ENCODE results near the gene PGLYRP2.

PGLYRP2 gene

GRCh38 chr19:15445807-15446376, 33.4 kb downstream of the PGLYRP2 start:
- H3K4me3 ChIP-seq (ENCODE audit: low read depth, low read length): no peak overlapping the region
- H3K9me3 ChIP-seq (ENCODE audit: control insufficient read depth, insufficient read depth, low read depth, low read length): no peaks in the 10 kb centered on the region
- H3K27ac ChIP-seq (ENCODE audit: extremely low read depth, low read depth, low read length): no peak overlapping the region
- no peak for TF ChIP-seq ZNF302 (tag by site-specific recombination; IDR thresholded peaks at IDR 0.05; ENCODE audit: low read depth)
- no peak for TF ChIP-seq PATZ1 (tag by site-specific recombination; IDR thresholded peaks at IDR 0.05)
- no peak for TF ChIP-seq ZNF2 (tag by site-specific recombination; IDR thresholded peaks at IDR 0.05)
- no peak for TF ChIP-seq MZF1 (tag by site-specific recombination; IDR thresholded peaks at IDR 0.05; ENCODE audit: borderline replicate concordance)
- no peak for TF ChIP-seq ZNF600 (tag by site-specific recombination; IDR thresholded peaks at IDR 0.05)
- no peak for TF ChIP-seq ZNF146 (tag by site-specific recombination; IDR thresholded peaks at IDR 0.05)
- no peak for TF ChIP-seq ZNF140 (tag by site-specific recombination; IDR thresholded peaks at IDR 0.05)
- TF ChIP-seq ZNF350 (tag by site-specific recombination; IDR thresholded peaks at IDR 0.05): no peak
- TF ChIP-seq ZFP69B (tag by site-specific recombination; IDR thresholded peaks at IDR 0.05): no peak
- TF ChIP-seq, protein P1, sequence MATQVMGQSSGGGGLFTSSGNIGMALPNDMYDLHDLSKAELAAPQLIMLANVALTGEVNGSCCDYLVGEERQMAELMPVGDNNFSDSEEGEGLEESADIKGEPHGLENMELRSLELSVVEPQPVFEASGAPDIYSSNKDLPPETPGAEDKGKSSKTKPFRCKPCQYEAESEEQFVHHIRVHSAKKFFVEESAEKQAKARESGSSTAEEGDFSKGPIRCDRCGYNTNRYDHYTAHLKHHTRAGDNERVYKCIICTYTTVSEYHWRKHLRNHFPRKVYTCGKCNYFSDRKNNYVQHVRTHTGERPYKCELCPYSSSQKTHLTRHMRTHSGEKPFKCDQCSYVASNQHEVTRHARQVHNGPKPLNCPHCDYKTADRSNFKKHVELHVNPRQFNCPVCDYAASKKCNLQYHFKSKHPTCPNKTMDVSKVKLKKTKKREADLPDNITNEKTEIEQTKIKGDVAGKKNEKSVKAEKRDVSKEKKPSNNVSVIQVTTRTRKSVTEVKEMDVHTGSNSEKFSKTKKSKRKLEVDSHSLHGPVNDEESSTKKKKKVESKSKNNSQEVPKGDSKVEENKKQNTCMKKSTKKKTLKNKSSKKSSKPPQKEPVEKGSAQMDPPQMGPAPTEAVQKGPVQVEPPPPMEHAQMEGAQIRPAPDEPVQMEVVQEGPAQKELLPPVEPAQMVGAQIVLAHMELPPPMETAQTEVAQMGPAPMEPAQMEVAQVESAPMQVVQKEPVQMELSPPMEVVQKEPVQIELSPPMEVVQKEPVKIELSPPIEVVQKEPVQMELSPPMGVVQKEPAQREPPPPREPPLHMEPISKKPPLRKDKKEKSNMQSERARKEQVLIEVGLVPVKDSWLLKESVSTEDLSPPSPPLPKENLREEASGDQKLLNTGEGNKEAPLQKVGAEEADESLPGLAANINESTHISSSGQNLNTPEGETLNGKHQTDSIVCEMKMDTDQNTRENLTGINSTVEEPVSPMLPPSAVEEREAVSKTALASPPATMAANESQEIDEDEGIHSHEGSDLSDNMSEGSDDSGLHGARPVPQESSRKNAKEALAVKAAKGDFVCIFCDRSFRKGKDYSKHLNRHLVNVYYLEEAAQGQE (tag by site-specific recombination; IDR thresholded peaks at IDR 0.05): no peak
- peaks cover 2% of the 10 kb centered on the region; the same call in 1 of the 2 replicates for H3K4me1 ChIP-seq (ENCODE audit: control insufficient read depth, insufficient read depth, low read length)
- ChIA-PET POLR2A (no interaction called here), CTCF (interaction anchor here (0.6 kb wide), 1 partner anchor 131 kb away, joined by 3 read pairs; no protein-coding TSS in a partner anchor)
- peaks cover 0 to 8% of the 10 kb centered on the region in 2 experiments; a peak in 1 of 3 replicates for H3K36me3 ChIP-seq (ENCODE audit: control insufficient read depth in 2 of 2, insufficient read depth in 1 of 2, low read length in 2 of 2)

DNA sequence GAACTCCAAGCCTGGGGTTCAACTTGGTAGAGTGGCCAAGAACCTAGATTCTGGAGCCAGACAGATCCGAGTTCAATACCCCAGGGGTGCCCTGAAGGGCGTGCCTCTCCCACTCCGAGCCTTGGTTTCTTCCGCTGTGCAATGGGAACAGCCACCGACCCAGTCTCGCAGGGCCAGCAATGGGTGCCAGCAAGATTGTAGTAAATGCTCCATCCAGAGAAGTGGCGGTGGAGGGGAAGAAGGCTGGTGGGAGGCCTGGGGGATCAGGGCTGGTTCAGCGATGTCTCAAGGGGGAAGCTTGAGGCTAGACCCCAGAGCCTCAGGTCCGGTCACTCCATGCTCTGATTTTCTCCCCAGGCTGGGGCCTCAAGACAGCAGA, 34.1 kb downstream of the PGLYRP2 start:
- Histone ChIP-seq H3K36me3 (ENCODE audit: control insufficient read depth in 2 of 2, insufficient read depth in 1 of 2, low read length in 2 of 2) (peaks cover 0 to 8% of the 10 kb centered on the region in 2 experiments; a peak in 1 of 3 replicates), H3K27ac (ENCODE audit: extremely low read depth, low read depth, low read length) (no peak overlapping the region), H3K4me1 (ENCODE audit: control insufficient read depth, insufficient read depth, low read length) (peaks cover 2% of the 10 kb centered on the region; the same call in 1 of the 2 replicates), H3K4me3 (ENCODE audit: low read depth, low read length) (no peak overlapping the region), H3K9me3 (ENCODE audit: control insufficient read depth, insufficient read depth, low read depth, low read length) (no peaks in the 10 kb centered on the region)
- TF ChIP-seq ZNF600 (tag by site-specific recombination; IDR thresholded peaks at IDR 0.05) (no peak), SCRT2 (tag by site-specific recombination; IDR thresholded peaks at IDR 0.05) (no peak), ZNF324 (tag by site-specific recombination; IDR thresholded peaks at IDR 0.05) (no peak), ZNF585B (tag by site-specific recombination; IDR thresholded peaks at IDR 0.05) (no peak), ZNF146 (tag by site-specific recombination; IDR thresholded peaks at IDR 0.05) (no peak), ZNF16 (tag by site-specific recombination; IDR thresholded peaks at IDR 0.05; ENCODE audit: low read depth) (no peak), ZNF670 (tag by site-specific recombination; IDR thresholded peaks at IDR 0.05; ENCODE audit: low read depth) (no peak), PRDM2 (tag by site-specific recombination; IDR thresholded peaks at IDR 0.05; ENCODE audit: borderline replicate concordance) (no peak), ZNF785 (tag by site-specific recombination; IDR thresholded peaks at IDR 0.05) (no peak), ZNF202 (tag by site-specific recombination; IDR thresholded peaks at IDR 0.05; ENCODE audit: borderline replicate concordance) (no peak), OSR2 (tag by site-specific recombination; IDR thresholded peaks at IDR 0.05) (no peak), GLI2 (tag by site-specific recombination; IDR thresholded peaks at IDR 0.05; ENCODE audit: borderline replicate concordance, low read depth) (no peak)
- TF ChIP-seq, protein P2, sequence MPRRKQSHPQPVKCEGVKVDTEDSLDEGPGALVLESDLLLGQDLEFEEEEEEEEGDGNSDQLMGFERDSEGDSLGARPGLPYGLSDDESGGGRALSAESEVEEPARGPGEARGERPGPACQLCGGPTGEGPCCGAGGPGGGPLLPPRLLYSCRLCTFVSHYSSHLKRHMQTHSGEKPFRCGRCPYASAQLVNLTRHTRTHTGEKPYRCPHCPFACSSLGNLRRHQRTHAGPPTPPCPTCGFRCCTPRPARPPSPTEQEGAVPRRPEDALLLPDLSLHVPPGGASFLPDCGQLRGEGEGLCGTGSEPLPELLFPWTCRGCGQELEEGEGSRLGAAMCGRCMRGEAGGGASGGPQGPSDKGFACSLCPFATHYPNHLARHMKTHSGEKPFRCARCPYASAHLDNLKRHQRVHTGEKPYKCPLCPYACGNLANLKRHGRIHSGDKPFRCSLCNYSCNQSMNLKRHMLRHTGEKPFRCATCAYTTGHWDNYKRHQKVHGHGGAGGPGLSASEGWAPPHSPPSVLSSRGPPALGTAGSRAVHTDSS (tag by site-specific recombination; IDR thresholded peaks at IDR 0.05): no peak
- ChIA-PET POLR2A (no interaction called here), CTCF (interaction anchor here (0.6 kb wide), 1 partner anchor 131 kb away, joined by 3 read pairs; no protein-coding TSS in a partner anchor)
